CD4-positive, alpha-beta T cell treated with Interleukin-15 for 4 hours (primary cell): Measurements from ENCODE around the gene ZDHHC6.
"Not testable (repeated sequence)": the region's sequence is repeated elsewhere in the genome, so short reads cannot be mapped to it uniquely, and the experiment has no call there.

Source experiments
- DNase-seq: peaks from one replicate; pipeline ENCODE4 v3.0.0-alpha.2; 2020; ENCODE audit warnings: low spot score

Gene ZDHHC6

DNA sequence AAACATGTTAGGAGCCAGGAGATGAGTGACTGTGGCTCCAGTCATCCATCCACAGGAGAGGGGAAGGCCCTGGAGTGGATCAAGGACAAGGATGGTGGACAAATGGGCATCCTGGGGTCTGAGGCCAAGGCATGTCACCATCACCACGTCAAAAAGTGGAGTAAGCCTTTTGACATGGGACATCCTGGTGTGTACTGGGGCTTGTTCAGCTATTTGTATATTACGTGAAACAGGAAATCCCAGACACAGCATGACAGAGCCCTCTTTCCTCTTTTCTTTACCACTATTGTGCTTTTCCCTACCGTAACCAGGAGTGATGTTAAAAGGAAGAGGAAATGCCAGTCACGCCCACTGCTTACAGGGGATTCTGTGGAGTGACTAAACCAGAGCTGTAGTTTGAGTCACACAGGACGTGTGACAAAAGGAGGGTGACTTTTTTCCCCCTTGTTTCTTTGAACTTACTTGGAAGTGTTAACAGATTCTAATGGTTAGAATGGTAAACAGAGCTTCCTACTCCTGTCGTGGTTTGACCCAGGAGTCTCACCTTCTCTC is 57.4 kb downstream of the ZDHHC6 start:
- DNase-seq = peak; percentile 62

GRCh38 chr10:112388548-112388947 is 58.2 kb downstream of the ZDHHC6 start:
- no peak for DNase-seq

DNA sequence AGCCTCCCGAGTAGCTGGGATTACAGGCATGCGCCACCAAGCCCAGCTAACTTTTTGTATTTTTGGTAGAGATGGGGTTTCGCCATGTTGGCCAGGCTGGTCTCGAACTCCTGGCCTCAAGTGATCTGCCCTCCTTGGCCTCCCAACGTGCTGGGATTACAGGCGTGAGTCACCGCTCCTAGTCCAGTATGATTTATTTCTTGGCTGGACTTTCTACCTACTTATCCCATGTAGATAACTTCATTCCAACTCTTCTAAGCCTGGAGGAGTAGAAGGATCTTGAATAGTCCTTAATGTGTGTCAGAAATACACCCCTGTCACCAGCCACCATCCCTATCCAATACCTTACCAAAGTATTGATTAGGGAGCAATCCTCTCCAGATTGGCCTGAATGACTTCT is 58.7 kb downstream of the ZDHHC6 start:
- not testable (repeated sequence) for DNase-seq

DNA sequence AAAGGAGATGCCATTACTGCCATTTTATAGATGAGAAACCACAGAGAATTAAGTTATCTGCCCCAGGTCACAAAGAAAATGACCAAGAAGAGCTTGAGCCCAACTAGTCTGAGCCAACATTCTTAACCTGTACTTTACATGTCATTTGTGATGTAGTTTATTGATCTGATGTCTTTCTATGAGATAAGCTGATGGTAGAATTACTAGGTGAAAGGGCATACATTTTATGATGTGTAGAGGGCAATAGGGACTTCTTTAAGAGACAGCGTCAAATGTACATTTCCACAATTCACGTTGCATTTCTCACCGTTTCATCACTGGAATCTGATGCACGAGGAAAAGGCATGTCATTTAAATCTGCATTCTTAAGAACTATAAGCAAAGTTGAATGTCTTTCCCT is 61.5 kb downstream of the ZDHHC6 start:
- DNase-seq = no peak

DNA sequence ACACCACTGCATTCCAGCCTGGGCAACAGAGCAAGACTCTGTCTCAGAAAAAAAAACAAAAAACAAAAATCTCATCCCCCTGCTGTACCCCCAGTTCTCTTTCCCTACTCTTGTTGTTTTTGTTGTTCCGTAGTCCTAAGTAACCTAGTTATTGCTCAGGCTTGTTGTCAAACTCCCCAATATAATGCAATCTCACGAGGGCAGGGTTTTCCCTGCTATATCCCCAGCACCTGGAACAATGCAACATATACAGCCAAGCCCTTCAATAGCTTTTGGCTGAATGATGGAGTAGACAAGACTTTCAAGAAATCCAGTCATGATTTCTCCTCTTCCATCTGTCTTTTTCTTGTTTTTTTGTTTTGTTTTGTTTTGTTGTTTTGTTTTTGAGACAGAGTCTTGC is 62.6 kb downstream of the ZDHHC6 start:
- no peak for DNase-seq

DNA sequence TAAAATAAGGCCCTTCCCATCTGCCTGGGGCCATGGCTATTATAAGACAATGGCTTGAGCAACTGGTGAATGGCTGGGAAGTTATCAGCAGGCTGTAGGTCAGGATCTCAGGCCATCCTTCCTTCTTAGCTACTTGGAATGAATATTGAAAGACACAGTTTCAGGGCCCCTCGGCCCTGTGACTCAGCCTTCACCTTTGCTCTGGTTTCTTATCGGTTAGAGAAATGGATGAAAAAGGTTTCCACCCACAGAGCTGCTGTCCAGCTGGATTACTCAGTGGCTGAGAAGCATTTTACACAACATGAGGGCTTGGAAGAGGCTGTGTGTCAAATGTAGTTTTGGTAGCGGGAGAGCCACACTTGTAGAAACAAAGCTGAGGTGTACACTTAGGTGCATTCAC is 63.4 kb downstream of the ZDHHC6 start:
- DNase-seq = no peak

- DNase-seq = no peak
Observed at GRCh38 chr10:112382515-112383235, 64.0 kb downstream of the ZDHHC6 start.
